CD4-positive, alpha-beta T cell (primary cell): Measurements from ENCODE around the gene POU2F1. TPM values are rescaled to one million over a fixed set of nuclear protein-coding genes. Genes with fewer than 3 reads are reported as not detected.

Experiments used
- ATAC-seq: fragments of 200-7000 bp; cut with Tn5 transposase; one replicate; pipeline ENCODE4 v1.10.0; 2022; ENCODE audit warnings: mild to moderate bottlenecking; ENCODE audit not compliant: poor library complexity
- CTCF ChIA-PET: fragments of 350-600 bp; sonication (Branson Sonifier 250); formaldehyde crosslinking; loops from one replicate; lab custom pipeline; 2021; ENCODE audit warnings: antibody characterized with exemption, inconsistent platforms; lab: Charles Lee
- POLR2A ChIA-PET: fragments of 350-600 bp; sonication (Branson Sonifier 250); formaldehyde crosslinking; loops from one replicate; lab custom pipeline; 2021; ENCODE audit warnings: antibody characterized with exemption, inconsistent platforms; lab: Charles Lee
- DNase-seq, 14 experiments: peaks; one replicate each; pipeline ENCODE4 v3.0.0-alpha.2; 2013 to 2020; ENCODE audit warnings: mixed read lengths in 2 of 14
- H3K27ac ChIP-seq, 2 donors: one replicate each; pipeline versions ENCODE4 v1.5.1 to v1.7.0; 2013; ENCODE audit warnings: low read length in 2 of 2, low read depth in 1 of 2, mild to moderate bottlenecking in 1 of 2
- H3K27me3 ChIP-seq, 2 experiments: 1 replicate in 1 of 2; 2 replicates in 1 of 2; pipeline versions ENCODE4 v1.6.1 to v1.7.0; 2013; ENCODE audit warnings: low read length in 2 of 2, control low read depth in 1 of 2, mild to moderate bottlenecking in 1 of 2, moderate library complexity in 1 of 2; ENCODE audit not compliant: insufficient read depth in 2 of 2, control insufficient read depth in 1 of 2
- H3K36me3 ChIP-seq: one replicate; pipeline ENCODE4 v1.6.1; 2013; ENCODE audit warnings: low read length, control low read depth; ENCODE audit not compliant: insufficient read depth
- H3K4me1 ChIP-seq: one replicate; pipeline ENCODE4 v1.6.1; 2013; ENCODE audit warnings: low read length, control low read depth; ENCODE audit not compliant: insufficient read depth
- H3K4me3 ChIP-seq: one replicate; pipeline ENCODE4 v1.5.1; 2013; ENCODE audit warnings: mild to moderate bottlenecking, low read length, moderate library complexity
- H3K9me3 ChIP-seq, 2 experiments: 1 replicate in 1 of 2; 2 replicates in 1 of 2; pipeline versions ENCODE4 v1.6.1 to v1.7.0; 2013; ENCODE audit warnings: low read length in 2 of 2, mild to moderate bottlenecking in 2 of 2, control low read depth in 1 of 2, moderate library complexity in 1 of 2; ENCODE audit not compliant: control insufficient read depth in 1 of 2, insufficient read depth in 1 of 2
- H3K27ac Mint-ChIP-seq: one replicate; pipeline ENCODE4 v1.8.0; 2020; ENCODE audit warnings: mixed read lengths
- H3K27me3 Mint-ChIP-seq: one replicate; pipeline ENCODE4 v1.8.0; 2021; ENCODE audit warnings: mixed read lengths
- H3K36me3 Mint-ChIP-seq: one replicate; pipeline ENCODE4 v1.8.0; 2021; ENCODE audit warnings: low read depth, mixed read lengths
- H3K4me1 Mint-ChIP-seq: one replicate; pipeline ENCODE4 v1.8.0; 2021; ENCODE audit warnings: low read depth, mixed read lengths
- H3K4me3 Mint-ChIP-seq: one replicate; pipeline ENCODE4 v1.8.0; 2020; ENCODE audit warnings: mild to moderate bottlenecking, mixed read lengths
- H3K9me3 Mint-ChIP-seq: one replicate; pipeline ENCODE4 v1.8.0; 2020; ENCODE audit warnings: mixed read lengths
- intact Hi-C, 2 experiments: fragments of 100-400 bp; cut with DNase I in 1 of 2; cut with micrococcal nuclease in 1 of 2; formaldehyde crosslinking; loops; one replicate each; pipeline versions ENCODE4 v1.15.1 to v1.9.0; 2023 to 2025; cut with DNase I, micrococcal nuclease
- total RNA-seq, 174 experiments: library from RNA in 2 of 174; stranded (reverse) in 2 of 174; gene quantifications; one replicate each; pipeline ENCODE4 v1.2.3 and lab custom pipeline; 2021 to 2026
- TF ChIP-seq, protein P1 (sequence below): fragments of 200-600 bp; IDR thresholded peaks from one replicate; pipeline ENCODE4 v1.8.0; 2022; ENCODE audit warnings: antibody characterized with exemption, mild to moderate bottlenecking

POU2F1 gene
- total RNA-seq, 2 experiments from 2014 or later, result 27.0 to 28.6 TPM

DNA sequence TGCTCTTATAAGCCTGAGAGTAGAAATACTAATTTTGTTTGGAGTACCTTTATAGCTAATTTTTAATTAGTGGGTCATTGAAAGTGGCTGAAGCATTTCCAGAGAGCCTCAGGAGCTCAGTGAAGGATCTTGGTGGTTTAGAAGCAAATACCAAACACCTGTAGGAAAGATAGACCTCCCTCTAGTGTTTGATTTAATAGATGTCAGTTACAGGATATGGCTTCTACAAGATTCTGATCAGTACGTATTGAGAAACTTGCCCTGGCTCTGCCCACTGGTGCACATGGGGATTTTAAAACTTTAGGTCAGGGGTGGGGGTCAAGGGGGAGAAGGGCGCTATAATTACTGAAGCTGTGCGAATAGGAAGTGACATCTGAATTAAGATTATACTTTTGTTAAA is 122.2 kb downstream of the POU2F1 start:
- DNase-seq (peak in 3 of 14 experiments; percentile 17 to 33 (median 28)), ATAC-seq (no peak)
- Histone ChIP-seq H3K36me3 (no peaks in the 10 kb centered on the region), H3K4me1 (no peaks in the 10 kb centered on the region), H3K9me3 (no peaks in the 10 kb centered on the region), H3K4me3 (no peak overlapping the region), H3K27me3 (no peaks in the 10 kb centered on the region), H3K27ac (no peak overlapping the region)
- Mint-ChIP-seq H3K27ac (no peak overlapping the region), H3K4me1 (peaks cover 5% of the 10 kb centered on the region), H3K27me3 (no peaks in the 10 kb centered on the region), H3K9me3 (no peaks in the 10 kb centered on the region), H3K36me3 (peaks cover 30% of the 10 kb centered on the region), H3K4me3 (no peak overlapping the region)
- CTCF ChIA-PET, result interaction anchor here (0.6 to 1.3 kb wide), 3 partner anchors 75 to 123 kb away, joined by 3 to 4 read pairs (median 4); no protein-coding TSS in a partner anchor
- intact Hi-C loops, result loop anchor here in 1 of 2 experiments (5.0 kb wide), 1 partner anchor 276 kb away; no protein-coding TSS in a partner anchor
- POLR2A ChIA-PET, result no interaction called here
- TF ChIP-seq, protein P1, sequence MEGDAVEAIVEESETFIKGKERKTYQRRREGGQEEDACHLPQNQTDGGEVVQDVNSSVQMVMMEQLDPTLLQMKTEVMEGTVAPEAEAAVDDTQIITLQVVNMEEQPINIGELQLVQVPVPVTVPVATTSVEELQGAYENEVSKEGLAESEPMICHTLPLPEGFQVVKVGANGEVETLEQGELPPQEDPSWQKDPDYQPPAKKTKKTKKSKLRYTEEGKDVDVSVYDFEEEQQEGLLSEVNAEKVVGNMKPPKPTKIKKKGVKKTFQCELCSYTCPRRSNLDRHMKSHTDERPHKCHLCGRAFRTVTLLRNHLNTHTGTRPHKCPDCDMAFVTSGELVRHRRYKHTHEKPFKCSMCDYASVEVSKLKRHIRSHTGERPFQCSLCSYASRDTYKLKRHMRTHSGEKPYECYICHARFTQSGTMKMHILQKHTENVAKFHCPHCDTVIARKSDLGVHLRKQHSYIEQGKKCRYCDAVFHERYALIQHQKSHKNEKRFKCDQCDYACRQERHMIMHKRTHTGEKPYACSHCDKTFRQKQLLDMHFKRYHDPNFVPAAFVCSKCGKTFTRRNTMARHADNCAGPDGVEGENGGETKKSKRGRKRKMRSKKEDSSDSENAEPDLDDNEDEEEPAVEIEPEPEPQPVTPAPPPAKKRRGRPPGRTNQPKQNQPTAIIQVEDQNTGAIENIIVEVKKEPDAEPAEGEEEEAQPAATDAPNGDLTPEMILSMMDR, result peak; percentile 36

DNA sequence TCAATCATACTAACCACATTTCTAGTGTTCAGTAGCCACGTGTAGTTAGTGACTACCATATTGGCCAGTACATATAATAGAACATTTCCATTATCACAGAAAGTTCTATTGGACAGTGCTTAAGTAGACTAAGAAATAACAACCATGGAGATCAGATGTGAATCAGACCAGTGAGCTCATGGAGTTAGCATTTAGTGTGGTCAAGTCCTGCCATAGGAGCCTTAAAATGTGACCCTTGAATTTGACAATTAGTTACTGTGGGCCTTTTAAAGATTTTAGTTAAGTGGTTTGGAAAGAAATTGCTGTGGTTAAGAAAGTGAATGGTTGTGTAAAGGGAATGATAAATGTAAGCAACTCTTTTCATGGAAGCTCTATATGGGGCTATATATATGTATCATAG is 123.4 kb downstream of the POU2F1 start:
- Mint-ChIP-seq H3K4me3 (no peak overlapping the region), H3K27ac (no peak overlapping the region), H3K4me1 (peaks cover 5% of the 10 kb centered on the region), H3K27me3 (no peaks in the 10 kb centered on the region), H3K9me3 (no peaks in the 10 kb centered on the region), H3K36me3 (peaks cover 18% of the 10 kb centered on the region)
- intact Hi-C loops, result loop anchor here in 1 of 2 experiments (5.0 kb wide), 1 partner anchor 277 kb away; no protein-coding TSS in a partner anchor
- TF ChIP-seq, protein P1, result no peak
- no peak for DNase-seq
- ChIA-PET CTCF (interaction anchor here (1.1 kb wide), 1 partner anchor 76 kb away, joined by 4 read pairs; no protein-coding TSS in a partner anchor), POLR2A (no interaction called here)
- no peak for ATAC-seq
- no peaks in the 10 kb centered on the region for H3K9me3 ChIP-seq
- no peak overlapping the region for H3K27ac ChIP-seq
- no peaks in the 10 kb centered on the region for H3K4me1 ChIP-seq
- H3K27me3 ChIP-seq, result no peaks in the 10 kb centered on the region
- H3K36me3 ChIP-seq, result no peaks in the 10 kb centered on the region
- H3K4me3 ChIP-seq, result no peak overlapping the region

DNA sequence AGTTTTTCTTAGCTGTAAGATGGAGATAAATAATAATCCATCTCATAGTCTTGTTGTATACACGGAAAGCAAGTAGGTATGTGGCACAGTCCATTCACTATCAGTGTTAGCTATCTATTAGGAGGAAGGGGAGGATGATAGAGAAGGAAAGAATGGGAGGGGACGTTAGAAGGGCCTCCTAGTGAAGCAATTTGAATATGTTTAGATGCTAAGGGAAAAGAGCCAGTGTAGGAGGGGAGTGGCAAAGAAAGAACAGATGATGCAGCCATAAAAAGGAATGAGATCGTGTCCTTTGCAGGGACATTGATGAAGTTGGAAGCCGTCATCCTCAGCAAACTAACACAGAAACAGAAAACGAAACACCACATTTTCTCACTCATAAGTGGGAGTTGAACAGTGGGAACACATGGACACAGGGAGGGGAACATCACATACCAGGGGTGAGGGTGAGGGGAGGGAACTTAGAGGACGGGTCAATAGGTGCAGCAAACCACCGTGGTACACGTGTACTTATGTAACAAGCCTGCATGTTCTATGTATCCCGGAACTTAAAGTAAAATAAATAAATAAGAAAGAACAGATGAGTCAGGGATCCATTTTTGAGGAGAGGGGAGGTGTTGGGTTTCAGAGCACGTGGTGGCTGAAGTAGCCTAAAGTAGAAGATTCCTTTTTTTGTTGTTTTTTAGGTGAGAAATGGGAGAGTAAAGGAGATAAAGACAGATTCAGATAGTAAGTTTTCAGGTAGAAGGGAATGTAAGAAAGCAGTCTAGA is 124.1 kb downstream of the POU2F1 start:
- Histone ChIP-seq H3K4me3 (no peak overlapping the region), H3K27me3 (no peaks in the 10 kb centered on the region), H3K36me3 (no peaks in the 10 kb centered on the region), H3K9me3 (no peaks in the 10 kb centered on the region), H3K4me1 (no peaks in the 10 kb centered on the region), H3K27ac (no peak overlapping the region)
- intact Hi-C loops, result loop anchor here in 1 of 2 experiments (5.0 kb wide), 1 partner anchor 277 kb away; no protein-coding TSS in a partner anchor
- no peak for ATAC-seq
- ChIA-PET POLR2A (no interaction called here), CTCF (interaction anchor here (1.1 kb wide), 1 partner anchor 77 kb away, joined by 4 read pairs; no protein-coding TSS in a partner anchor)
- no peaks in the 10 kb centered on the region for H3K27me3 Mint-ChIP-seq
- TF ChIP-seq, protein P1, result no peak
- no peak overlapping the region for H3K4me3 Mint-ChIP-seq
- peaks cover 5% of the 10 kb centered on the region for H3K4me1 Mint-ChIP-seq
- no peaks in the 10 kb centered on the region for H3K9me3 Mint-ChIP-seq
- DNase-seq, result no peak
- no peak overlapping the region for H3K27ac Mint-ChIP-seq
- H3K36me3 Mint-ChIP-seq, result peaks cover 14% of the 10 kb centered on the region
